Adrenal gland (tissue), 12 donors: ENCODE measurements around the gene WSCD2. TPM values are rescaled to one million over a fixed set of nuclear protein-coding genes. Genes with fewer than 3 reads are reported as not detected.

Experiments
- DNase-seq, 7 donors: peaks; one replicate each; pipeline ENCODE4 v3.0.0-alpha.2; 2019 to 2020
- H3K27ac ChIP-seq, 5 donors: fragments of 200-600 bp; sonication (generic) in 4 of 5; 1 replicate in 3 of 5; 2 replicates in 2 of 5; pipeline versions ENCODE4 v1.5.1 to v1.8.0; 2016 to 2020; ENCODE audit warnings: mild to moderate bottlenecking in 1 of 5
- H3K27me3 ChIP-seq: fragments of 200-600 bp; 2 replicates; pipeline ENCODE4 v1.8.0; 2021
- H3K36me3 ChIP-seq, 2 donors: fragments of 200-600 bp; replicated peaks in 1 of 2; 1 replicate in 1 of 2; 2 replicates in 1 of 2; pipeline versions ENCODE4 v1.5.1 to v1.8.0; 2018 to 2022
- H3K4me1 ChIP-seq, 2 donors: fragments of 200-600 bp; replicated peaks in 1 of 2; 1 replicate in 1 of 2; 2 replicates in 1 of 2; pipeline versions ENCODE4 v1.5.1 to v1.8.0; 2018 to 2021
- H3K4me3 ChIP-seq, 4 donors: fragments of 200-600 bp; sonication (generic) in 3 of 4; one replicate each; pipeline ENCODE4 v1.5.1; 2016 to 2018
- H3K9me3 ChIP-seq, 3 donors: fragments of 200-600 bp; sonication (generic) in 1 of 3; replicated peaks in 1 of 3; 1 replicate in 2 of 3; 2 replicates in 1 of 3; pipeline versions ENCODE4 v1.5.1 to v1.8.0; 2016 to 2021
- POLR2A ChIP-seq, 2 donors: fragments of 450-650 bp; IDR thresholded peaks; one replicate each; pipeline ENCODE4 v1.6.1; 2017; ENCODE audit warnings: antibody characterized with exemption in 2 of 2, mild to moderate bottlenecking in 2 of 2, moderate library complexity in 1 of 2
- WGBS, 4 donors: extraction: QIAGEN DNeasy Blood & Tissue Kit in 2 of 4; methylation state at CpG; one replicate each; pipeline versions ENCODE4 v1.1.5 to v1.1.7; 2013 to 2017; 5-methylcytosine and 5-hydroxymethylcytosine counted together
- intact Hi-C, 2 donors: fragments of 100-400 bp; cut with DNase I; formaldehyde crosslinking; loops; one replicate each; pipeline versions ENCODE4 v1.14.1 to v1.15.0; 2022 to 2023
- polyA plus RNA-seq, 3 donors: library from polyadenylated mRNA; stranded (reverse); fragments of 200-250 nt in 2 of 3; fragments of 350-450 nt in 1 of 3; fragmentation: Illumina TruSeq in 1 of 3; extraction: RNeasy Lipid Tissue Mini Kit (QIAGEN cat#74804) in 1 of 3; gene quantifications; one replicate each; pipeline ENCODE4 v1.2.3, GENCODE V29; 2013 to 2014
- total RNA-seq, 9 donors: library from RNA; depleted of rRNA in 4 of 9; stranded (reverse); fragments of >200 nt in 4 of 9; fragments of 120-200 nt in 1 of 9; fragmentation: NEBNext Ultra II Directional in 1 of 9; extraction: Animal tissue kit (Norgen Biotek cat#: 25700) in 1 of 9; gene quantifications; one replicate each; pipeline versions ENCODE4 v1.1.0 to v1.2.4, GENCODE V29; 2013 to 2023
- TF ChIP-seq, protein P1 (sequence below), 6 experiments: fragments of 450-650 bp in 4 of 6; fragments of 200-600 bp in 2 of 6; sonication (generic) in 1 of 6; IDR thresholded peaks; 1 replicate in 5 of 6; 2 replicates in 1 of 6; pipeline versions ENCODE4 v1.5.1 to v1.8.0; 2016 to 2021; ENCODE audit warnings: antibody characterized with exemption in 6 of 6, mild to moderate bottlenecking in 2 of 6, moderate library complexity in 1 of 6
- donor health status: healthy with polysubstance abuse.
- donor health status: Bipolar disorder and iron deficiency.
- donor health status: DM: yes; HTN: yes; CAD: no.
- donor health status: DM: no; HTN: no; CAD: no.
- donor health status: DM: no; HTN: no; CAD: no.
- donor health status: DM: yes; HTN: yes; CAD: no.

The WSCD2 gene
- total and polyA plus RNA-seq, 12 donors = 0.18 to 2.9 (median 0.69) TPM

- intact Hi-C loops = no loop called here
- Histone ChIP-seq H3K36me3 (no peaks in the 10 kb centered on the region), H3K27me3 (no peaks in the 10 kb centered on the region), H3K4me1 (no peaks in the 10 kb centered on the region), H3K4me3 (no peak overlapping the region), H3K9me3 (no peaks in the 10 kb centered on the region), H3K27ac (no peak overlapping the region)
- WGBS, 4 donors = 62 to 72% (median 67%) methylated on average over 7 to 8 of the region's 8 CpGs
- TF ChIP-seq, protein P1, sequence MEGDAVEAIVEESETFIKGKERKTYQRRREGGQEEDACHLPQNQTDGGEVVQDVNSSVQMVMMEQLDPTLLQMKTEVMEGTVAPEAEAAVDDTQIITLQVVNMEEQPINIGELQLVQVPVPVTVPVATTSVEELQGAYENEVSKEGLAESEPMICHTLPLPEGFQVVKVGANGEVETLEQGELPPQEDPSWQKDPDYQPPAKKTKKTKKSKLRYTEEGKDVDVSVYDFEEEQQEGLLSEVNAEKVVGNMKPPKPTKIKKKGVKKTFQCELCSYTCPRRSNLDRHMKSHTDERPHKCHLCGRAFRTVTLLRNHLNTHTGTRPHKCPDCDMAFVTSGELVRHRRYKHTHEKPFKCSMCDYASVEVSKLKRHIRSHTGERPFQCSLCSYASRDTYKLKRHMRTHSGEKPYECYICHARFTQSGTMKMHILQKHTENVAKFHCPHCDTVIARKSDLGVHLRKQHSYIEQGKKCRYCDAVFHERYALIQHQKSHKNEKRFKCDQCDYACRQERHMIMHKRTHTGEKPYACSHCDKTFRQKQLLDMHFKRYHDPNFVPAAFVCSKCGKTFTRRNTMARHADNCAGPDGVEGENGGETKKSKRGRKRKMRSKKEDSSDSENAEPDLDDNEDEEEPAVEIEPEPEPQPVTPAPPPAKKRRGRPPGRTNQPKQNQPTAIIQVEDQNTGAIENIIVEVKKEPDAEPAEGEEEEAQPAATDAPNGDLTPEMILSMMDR (IDR thresholded peaks at IDR 0.05) = no peak
- TF ChIP-seq POLR2A (IDR thresholded peaks at IDR 0.05) = no peak
- DNase-seq = no peak
Measured at GRCh38 chr12:108157870-108158459, 28.9 kb downstream of the WSCD2 start.

DNA sequence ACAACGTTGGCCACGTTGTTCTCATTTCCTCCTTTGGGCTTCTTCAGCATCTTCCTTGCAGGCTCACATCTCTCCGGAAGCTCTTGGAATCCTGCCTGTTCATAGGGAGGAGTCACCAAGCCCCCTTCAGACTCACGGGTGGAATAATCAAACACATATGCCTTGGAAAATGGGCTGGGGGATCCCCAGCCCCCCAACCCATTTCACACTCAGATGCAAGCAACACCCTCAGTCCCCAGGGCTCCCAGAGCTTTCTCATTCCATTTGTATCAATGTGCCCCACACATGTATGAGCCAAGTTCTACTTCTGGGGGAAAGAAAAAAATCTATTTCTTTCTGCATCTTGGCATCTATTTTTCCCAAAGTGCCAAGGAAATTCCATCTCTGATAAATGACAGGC is 33.1 kb downstream of the WSCD2 start:
- no peak for DNase-seq
- Histone ChIP-seq H3K36me3 (no peaks in the 10 kb centered on the region), H3K4me3 (no peak overlapping the region), H3K9me3 (no peaks in the 10 kb centered on the region), H3K27me3 (no peaks in the 10 kb centered on the region), H3K4me1 (no peaks in the 10 kb centered on the region), H3K27ac (no peak overlapping the region)
- 42 to 62% (median 51%) methylated on average over 4 of the region's 4 CpGs for WGBS, 4 donors
- intact Hi-C loops = no loop called here
- TF ChIP-seq, protein P1 (IDR thresholded peaks at IDR 0.05) = no peak
- no peak for TF ChIP-seq POLR2A (IDR thresholded peaks at IDR 0.05)

DNA sequence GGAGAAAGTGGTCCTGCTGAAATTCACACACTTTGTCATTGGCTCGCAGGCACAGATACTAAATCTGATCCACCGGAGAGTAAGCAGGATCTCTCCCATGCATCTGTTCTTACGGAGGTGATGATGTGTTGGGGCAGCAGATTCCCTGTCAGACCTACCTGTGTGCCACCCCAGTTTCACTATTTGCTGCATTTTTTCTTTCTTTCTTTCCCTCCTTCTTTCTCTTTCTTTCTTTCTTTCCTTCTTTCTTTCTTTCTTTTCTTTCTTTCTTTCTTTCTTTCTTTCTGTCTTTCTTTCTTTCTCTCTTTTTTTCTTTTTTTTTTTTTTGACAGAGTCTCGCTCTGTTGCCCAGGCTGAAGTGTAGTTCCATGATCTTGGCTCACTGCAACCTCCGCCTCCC is 37.4 kb downstream of the WSCD2 start:
- intact Hi-C loops = no loop called here
- no peak for DNase-seq
- Histone ChIP-seq H3K36me3 (no peaks in the 10 kb centered on the region), H3K4me3 (no peak overlapping the region), H3K27ac (no peak overlapping the region), H3K27me3 (no peaks in the 10 kb centered on the region), H3K4me1 (no peaks in the 10 kb centered on the region), H3K9me3 (no peaks in the 10 kb centered on the region)
- WGBS, 4 donors = 64 to 86% (median 70%) methylated on average over 4 to 5 of the region's 5 CpGs
- no peak for TF ChIP-seq POLR2A (IDR thresholded peaks at IDR 0.05)
- TF ChIP-seq, protein P1 (IDR thresholded peaks at IDR 0.05) = no peak

DNA sequence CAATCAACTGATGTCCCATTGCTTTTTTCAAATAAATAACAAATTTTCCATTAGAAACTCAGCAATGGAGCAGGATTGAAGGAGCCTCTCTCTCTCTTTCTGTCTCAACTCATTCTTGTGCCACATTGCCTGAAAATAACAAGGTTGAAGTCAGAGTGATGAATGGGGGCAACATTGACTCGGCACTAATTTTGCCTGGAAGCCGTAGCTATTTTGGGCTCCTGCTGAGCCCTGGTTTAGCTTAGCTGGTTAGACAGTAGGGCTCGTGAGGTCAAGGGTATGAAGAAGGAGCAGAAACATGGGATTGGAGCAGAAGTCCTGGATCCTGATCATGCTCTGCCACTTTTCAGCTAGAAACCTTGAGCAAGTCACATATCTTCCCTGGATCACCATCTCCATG is 38.9 kb downstream of the WSCD2 start:
- TF ChIP-seq, protein P1 (IDR thresholded peaks at IDR 0.05) = no peak
- TF ChIP-seq POLR2A (IDR thresholded peaks at IDR 0.05) = no peak
- no peaks in the 10 kb centered on the region for H3K27me3 ChIP-seq
- H3K4me1 ChIP-seq = no peaks in the 10 kb centered on the region
- intact Hi-C loops = no loop called here
- H3K9me3 ChIP-seq = no peaks in the 10 kb centered on the region
- no peak for DNase-seq
- 45 to 53% (median 48%) methylated on average over 3 of the region's 3 CpGs for WGBS, 4 donors
- no peaks in the 10 kb centered on the region for H3K36me3 ChIP-seq
- H3K27ac ChIP-seq = no peak overlapping the region
- no peak overlapping the region for H3K4me3 ChIP-seq
